NCI-H1694 (cell line): ENCODE measurements around the gene RTP1.
"Not testable (repeated sequence)": the region's sequence is repeated elsewhere in the genome, so short reads cannot be mapped to it uniquely, and the experiment has no call there.

Experiments
- DNase-seq: peaks from one replicate; lab custom pipeline; 2025; lab: John Stamatoyannopoulos, UW

The RTP1 gene

GRCh38 chr3:187198490-187198889 is 1.2 kb downstream of the RTP1 start:
- no peak for DNase-seq

DNA sequence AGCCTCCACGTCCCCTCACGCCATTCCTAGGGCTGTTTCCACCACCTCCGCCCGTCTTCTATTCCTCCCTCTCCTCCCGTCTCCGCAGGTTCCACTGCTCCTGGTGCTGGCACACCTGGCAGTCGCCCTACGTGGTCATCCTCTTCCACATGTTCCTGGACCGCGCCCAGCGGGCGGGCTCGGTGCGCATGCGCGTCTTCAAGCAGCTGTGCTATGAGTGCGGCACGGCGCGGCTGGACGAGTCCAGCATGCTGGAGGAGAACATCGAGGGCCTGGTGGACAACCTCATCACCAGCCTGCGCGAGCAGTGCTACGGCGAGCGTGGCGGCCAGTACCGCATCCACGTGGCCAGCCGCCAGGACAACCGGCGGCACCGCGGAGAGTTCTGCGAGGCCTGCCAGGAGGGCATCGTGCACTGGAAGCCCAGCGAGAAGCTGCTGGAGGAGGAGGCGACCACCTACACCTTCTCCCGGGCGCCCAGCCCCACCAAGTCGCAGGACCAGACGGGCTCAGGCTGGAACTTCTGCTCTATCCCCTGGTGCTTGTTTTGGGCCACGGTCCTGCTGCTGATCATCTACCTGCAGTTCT is 2.3 kb downstream of the RTP1 start:
- not testable (repeated sequence) for DNase-seq

GRCh38 chr3:187205683-187206082 is 8.4 kb downstream of the RTP1 start:
- DNase-seq: no peak

GRCh38 chr3:187207062-187207461 is 9.8 kb downstream of the RTP1 start:
- no peak for DNase-seq

- DNase-seq: no peak
Measured at GRCh38 chr3:187207624-187208023, 10.3 kb downstream of the RTP1 start.

DNA sequence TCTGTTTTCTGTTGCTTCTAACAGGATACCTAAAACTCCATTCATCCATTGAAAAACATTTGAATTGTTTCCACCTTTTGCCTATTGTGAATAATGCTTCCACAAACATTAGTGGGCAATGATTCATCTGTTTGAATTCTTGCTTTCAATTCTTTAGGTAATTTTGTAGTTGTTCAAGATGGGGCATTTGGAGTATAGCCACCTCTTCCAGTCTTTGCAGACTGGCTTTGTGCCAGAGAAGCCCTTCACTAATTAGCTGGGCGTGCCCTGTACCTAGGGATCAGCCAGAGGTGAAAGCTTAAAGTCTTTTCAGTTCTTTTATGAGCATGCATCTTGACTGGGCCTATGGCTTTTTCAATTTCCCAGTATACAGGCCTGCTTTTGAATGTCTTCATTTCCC is 10.9 kb downstream of the RTP1 start:
- DNase-seq: no peak

DNA sequence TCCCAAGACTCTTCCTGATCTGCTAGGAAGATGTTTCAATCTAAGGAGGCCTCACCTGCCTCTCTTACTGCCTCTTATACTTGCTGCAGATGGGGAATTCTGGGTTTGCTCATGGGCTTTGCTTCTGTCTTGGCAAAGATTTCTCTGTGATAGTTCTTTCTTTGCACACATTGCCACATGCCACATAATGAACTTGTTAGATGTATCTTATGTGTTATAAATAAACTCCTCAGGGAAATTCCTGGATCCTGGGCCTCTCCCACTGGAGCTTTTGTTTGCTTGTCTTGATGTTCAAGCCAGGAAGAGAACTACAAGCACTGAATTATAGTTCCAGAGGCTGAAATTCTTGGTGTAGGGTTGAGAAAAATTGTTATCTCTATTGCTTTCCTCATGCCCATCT is 12.2 kb downstream of the RTP1 start:
- no peak for DNase-seq

- DNase-seq: no peak
Measured at GRCh38 chr3:187210091-187210490, 12.8 kb downstream of the RTP1 start.

- no peak for DNase-seq
Measured at GRCh38 chr3:187210545-187211327, 13.4 kb downstream of the RTP1 start.

- no peak for DNase-seq
Measured at GRCh38 chr3:187211532-187212195, 14.4 kb downstream of the RTP1 start.

DNA sequence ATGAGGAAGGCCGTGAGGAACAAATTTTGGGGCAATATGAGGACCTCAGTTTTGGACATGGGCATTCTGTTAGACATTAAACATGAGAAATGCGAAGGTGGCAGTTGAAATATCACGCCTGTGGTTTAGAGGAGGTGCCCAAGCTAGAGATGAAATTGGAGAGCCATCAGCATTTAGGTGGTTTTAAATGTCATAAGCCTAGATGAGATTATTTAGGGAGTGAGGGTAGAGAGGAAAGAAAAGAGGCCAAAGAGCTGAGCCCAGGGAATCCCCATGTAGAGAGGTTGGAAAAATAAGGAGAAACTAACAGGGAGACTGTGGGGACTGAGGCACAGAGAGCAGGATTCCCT is 14.9 kb downstream of the RTP1 start:
- no peak for DNase-seq

GRCh38 chr3:187212705-187213104 is 15.4 kb downstream of the RTP1 start:
- no peak for DNase-seq

GRCh38 chr3:187213616-187214015 is 16.3 kb downstream of the RTP1 start:
- no peak for DNase-seq

GRCh38 chr3:187215460-187215859 is 18.2 kb downstream of the RTP1 start:
- no peak for DNase-seq

- no peak for DNase-seq
Measured at GRCh38 chr3:187222801-187223200, 25.5 kb downstream of the RTP1 start.

DNA sequence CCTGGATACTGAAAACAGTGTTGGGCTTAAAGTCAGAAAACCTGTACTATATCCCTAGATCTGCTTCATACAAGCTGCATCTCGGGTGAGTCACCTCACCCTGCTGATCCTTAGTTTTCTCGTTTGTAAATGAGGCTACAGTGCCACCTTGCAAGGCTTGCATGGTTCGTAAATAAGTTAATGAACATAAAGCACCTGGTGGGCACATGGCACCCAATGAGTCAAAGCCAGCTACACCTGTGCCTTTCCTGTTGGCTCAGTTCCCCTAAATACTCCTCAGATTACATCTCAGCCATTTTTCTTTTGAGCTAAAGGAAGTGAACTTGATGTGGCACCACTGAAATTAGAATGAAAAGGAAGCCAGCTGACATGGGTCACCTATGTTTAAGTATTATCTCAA is 26.5 kb downstream of the RTP1 start:
- no peak for DNase-seq

GRCh38 chr3:187227658-187228258 is 30.5 kb downstream of the RTP1 start:
- DNase-seq: no peak

- no peak for DNase-seq
Measured at GRCh38 chr3:187228740-187229139, 31.5 kb downstream of the RTP1 start.

GRCh38 chr3:187230011-187230410 is 32.7 kb downstream of the RTP1 start:
- DNase-seq: no peak

- no peak for DNase-seq
Measured at GRCh38 chr3:187236962-187237361, 39.7 kb downstream of the RTP1 start.

DNA sequence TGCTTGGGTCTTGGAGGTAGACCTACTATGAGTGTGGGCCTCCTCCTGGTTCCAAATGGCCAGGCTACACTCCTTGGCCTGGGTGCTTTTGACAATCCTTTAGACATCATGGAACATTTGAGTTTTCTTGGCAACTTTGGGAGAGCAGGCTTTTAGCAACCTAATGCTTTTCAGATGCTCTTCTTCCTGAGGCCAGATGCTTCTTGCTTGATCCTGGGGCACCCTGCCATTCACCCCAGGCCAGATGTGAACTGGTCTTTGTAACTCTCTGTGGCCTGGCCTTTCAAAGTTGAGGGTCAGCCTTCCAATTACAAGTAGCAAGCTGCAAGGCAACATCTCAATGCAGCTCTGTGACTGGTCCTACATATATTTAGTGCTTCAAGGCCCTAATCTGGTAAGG is 40.5 kb downstream of the RTP1 start:
- no peak for DNase-seq

GRCh38 chr3:187238239-187238638 is 41.0 kb downstream of the RTP1 start:
- DNase-seq: no peak

DNA sequence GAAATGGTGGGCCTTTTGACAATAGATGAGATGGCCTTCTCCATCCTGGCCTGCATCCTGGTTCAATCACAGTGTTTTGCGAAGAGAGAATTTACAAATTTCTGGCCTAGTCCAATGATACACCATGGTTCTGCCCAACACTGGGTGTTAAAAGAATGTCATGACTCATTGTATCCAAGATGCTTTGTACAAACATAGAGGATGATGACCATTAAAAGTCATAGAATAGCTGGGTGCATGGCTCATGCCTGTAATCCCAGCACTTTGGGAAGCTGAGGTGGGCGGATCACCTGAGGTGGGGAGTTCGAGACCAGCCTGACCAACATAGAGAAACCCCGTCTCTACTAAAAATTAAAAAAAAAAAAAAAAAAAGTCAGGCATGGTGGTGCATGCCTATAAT is 41.5 kb downstream of the RTP1 start:
- not testable (repeated sequence) for DNase-seq
